HG02798 (cell line): ENCODE measurements around the gene RENBP.

Experiments used
- ATAC-seq: cut with Tn5 transposase; IDR thresholded peaks from one replicate; pipeline ENCODE4 v1.9.1; 2021; ENCODE audit warnings: mild to moderate bottlenecking; ENCODE audit not compliant: unreplicated experiment, poor library complexity

Gene RENBP

DNA sequence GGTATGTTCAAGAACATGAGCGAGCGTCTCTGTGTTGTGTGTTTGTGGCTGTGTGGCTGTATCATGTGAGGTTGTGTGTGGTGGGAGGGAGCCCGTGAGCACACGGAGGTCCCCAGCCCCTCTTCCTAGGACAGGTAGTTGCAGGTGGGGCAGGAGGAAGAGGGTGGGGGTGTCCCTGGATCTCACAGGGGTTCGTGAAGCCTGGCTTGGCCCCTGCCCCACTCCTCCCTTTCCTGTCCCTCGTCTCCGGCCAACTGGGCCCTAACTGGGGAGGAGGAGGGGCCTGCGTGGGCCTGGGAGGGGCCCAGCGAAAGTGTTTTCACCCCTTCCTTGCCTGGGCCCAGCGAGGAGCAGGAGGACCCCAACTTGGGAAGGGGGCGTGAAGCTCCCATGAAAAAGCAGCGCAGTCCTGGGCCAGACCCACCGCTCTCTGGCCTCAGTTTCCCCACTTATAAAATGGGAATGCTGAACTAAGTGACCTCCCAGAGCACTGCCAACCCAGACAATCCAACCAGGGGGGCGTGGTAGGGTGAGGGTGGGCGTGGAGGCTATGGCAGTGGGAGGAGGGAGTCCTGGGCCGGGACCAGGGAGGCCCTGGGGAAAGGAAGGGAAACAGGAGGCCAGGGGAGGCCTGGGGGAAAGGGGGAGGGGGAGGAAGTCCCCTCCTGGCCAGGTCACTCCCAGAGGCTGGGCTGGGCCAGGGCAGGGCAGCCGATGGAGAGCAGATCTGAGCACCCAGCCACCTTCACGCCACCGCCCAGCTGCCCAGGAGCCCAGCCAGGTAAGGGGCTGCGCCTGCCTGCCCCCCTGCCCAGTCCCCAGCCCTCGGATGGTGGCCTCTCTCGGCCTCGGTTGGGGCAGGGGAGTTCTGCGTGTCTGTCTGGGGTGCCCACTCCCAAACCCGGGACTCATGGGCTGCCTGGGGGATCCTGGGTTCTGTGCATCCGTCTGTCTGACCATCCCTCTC, 40.2 kb downstream of the RENBP start, which contains the start of gene AVPR2:
Gene AVPR2 (plus strand): TSS at position 683 of the 967 bp plus-strand sequence. CDS start 473 bp downstream, outside the sequence.
- no peak for ATAC-seq

GRCh38 chrX:153903238-153903980, 41.0 kb downstream of the RENBP start:
- no peak for ATAC-seq

DNA sequence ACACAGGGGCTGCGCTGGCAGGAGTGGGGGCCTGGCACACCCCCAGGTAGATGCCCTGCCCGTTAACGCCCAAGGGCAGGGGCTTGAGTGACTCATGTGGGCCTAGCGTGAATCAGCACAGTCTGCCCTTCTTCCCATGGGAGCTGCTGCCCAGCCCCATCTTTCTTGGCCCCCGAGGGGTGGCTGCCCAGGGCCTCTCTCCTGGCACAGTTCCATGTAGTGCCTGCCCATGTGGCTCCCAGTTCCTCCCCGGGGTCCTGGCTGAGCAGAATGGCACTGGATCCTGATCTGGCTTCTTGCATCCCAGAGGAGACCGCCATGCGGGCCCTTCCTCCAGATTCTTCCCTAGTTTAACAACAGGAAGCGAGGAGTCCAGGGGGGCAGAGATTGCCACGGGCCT, 42.1 kb downstream of the RENBP start:
- no peak for ATAC-seq

DNA sequence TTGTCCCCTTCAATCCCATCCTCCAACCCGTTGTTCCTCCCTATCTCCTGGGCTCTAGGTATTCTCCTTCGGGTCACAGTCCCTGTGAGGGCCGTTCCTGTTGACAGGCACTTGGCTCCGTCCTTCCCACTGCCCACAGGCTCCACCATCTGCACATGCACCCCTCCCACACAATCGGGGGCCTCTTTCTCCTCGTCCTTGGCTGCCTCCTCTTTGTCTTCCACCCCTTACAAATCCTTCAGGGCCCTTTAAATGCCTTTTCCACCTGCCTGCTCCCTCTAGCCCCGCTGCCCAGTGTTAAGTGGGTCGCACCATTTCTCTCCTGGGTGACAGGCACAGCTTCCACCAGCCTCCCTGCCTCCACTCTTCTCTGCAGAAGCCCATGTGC, 42.7 kb downstream of the RENBP start:
- no peak for ATAC-seq

DNA sequence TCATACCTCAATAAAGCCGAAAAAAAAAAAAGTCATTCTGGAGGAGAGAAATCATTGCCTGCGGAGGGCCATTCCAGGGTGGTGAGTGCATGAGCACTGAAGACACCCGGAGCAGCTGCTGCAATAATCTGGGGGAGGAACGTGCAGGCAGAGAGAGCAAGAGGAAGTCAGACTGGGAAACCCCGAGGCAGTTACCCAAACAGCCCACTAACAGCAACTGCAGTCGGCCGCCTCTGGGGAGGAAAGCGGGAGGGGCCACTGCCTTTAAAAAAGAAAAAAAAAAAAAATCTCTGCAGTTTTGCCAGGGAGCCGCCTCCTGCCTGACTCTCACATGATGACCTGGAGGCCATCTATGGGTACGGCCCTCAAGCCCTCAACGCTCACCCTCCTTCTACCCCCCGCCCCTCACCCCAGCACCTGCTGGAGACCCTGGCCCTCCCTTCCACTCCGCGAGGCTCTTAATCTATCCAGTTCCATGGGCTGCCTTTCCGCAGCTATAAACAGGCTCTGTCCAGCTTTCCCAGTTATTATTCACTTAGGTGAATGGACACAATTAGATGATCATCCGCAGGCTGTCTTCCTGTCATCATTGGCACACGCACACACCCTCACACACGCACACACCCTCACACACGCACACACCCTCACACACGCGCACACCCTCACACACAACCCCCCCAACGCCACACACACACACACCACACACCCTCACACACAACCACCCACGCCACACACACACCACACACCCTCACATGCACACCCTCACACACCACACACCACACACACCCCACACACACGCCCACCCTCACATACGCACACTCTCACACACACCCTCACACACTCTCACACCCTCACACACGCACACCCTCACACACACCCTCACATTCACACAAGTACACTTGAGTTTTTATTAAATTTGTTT, 43.4 kb downstream of the RENBP start:
- peak; percentile 69 for ATAC-seq

DNA sequence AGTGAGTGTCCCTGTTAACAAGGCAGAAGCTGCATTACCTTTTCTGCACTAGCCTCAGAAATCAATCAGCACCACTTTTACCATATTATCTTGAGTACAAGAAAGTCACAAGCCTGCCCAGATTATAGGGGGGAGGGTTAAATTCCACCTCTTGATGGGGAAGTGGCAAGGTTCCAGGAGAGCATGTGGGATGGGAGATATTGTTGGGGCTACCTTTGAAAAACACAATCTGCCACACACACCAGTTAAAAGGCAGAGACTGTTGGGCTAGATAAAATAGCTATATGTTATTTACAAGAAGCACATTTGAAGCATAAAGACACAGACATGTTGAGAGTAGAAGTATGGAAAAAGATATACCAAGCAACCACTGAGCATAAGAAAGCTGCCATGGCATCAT, 46.5 kb downstream of the RENBP start:
- ATAC-seq: no peak

- no peak for ATAC-seq
Observed at GRCh38 chrX:153889123-153889522, 55.3 kb downstream of the RENBP start.

DNA sequence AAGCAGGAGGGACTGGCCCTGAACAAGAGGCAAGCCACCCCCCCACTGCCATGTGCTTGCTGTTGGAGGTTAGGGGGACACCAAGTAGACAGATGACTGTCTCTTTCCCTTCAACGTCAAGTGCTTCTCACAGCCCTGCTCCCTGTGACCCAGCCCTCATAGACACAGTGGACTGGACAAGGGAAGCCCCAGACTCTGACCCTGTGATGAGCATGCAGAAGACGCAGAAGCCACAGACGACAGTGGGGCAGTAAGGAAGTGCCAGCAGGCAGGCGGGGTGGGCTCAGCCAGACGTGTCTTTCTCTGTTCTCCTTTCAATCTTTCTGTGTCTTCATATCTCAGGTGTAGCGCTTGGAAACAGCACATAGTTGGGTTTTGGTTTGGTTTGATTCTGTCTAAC, 56.1 kb downstream of the RENBP start:
- no peak for ATAC-seq

DNA sequence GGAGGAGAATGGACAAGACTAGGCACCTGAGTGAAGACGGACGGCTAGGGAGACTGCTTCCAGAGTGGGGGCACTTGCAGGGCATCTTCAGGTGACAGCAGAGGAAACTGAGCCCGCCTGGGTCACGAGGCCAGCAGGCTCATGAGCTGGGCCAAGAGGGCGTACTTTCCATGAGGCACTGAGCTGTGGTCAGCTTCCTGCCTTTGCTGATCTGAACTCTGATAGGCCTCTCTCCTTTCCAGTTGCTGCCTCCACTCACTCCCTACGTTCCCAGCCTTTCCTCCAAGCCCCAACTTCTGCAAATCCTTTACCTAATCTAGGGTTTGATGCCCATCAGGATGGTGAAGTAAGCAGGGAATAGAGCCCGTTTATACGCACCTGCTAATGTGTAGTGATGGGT, 57.1 kb downstream of the RENBP start:
- ATAC-seq: no peak

- ATAC-seq: no peak
Observed at GRCh38 chrX:153886915-153887314, 57.5 kb downstream of the RENBP start.

DNA sequence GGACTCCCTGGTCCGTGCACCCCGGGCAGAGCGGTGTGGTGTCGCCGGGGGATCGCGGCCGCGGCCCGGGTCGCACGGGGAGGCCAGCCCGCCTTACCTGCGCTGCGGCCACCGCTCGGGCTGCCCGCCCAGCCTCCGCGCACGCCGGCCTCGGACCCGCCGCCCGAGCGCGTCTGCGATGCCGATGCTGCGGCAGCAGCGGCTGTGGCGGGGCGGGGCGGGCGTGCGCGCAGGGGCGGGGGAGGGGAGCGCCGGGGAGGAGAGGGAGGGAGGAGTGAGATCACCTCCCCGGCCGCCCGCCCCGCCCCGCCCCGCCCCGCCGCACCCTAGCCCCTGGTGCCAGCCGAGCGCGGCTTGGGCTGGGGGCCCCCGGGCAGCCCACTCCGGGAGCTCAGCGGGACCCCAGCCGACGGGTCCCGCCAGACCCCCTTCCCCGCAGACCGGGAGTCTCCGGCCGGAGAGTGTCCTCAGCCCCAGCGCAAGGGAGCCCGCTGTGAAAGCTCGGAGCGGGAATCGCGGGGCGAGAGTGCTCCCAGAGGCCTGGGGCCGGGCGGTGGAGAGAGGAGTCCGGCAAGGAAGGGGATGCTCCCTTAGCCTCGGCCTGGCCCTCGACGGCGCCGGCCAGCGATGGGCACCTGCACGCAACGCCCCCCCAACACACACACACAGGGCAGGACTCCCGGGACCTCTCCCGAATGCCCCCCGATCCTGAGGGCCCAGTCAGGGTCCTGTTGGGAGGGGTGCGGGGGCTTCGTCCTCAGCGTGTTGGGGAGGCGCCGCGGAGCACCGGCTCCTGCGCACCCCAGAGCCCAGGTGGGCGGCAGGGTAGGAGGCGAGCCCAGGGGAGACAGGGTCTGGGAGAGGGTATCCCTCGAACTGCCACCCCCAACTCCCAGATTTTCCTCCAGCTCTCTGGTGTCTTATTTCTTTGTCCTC, 58.2 kb downstream of the RENBP start, which contains the start of gene L1CAM:
Gene L1CAM (minus strand): TSS at position 206 of the 936 bp plus-strand sequence. CDS start 10,337 bp downstream, outside the sequence.
- ATAC-seq: no peak
